GM13976 (cell line): ENCODE results near the gene SLC9A1.

Experiments
- DNase-seq: peaks from one replicate; pipeline ENCODE4 v3.0.0; 2012; ENCODE audit warnings: low spot score
- in situ Hi-C: fragments of 300-500 bp; cut with MboI; formaldehyde crosslinking; loops from one replicate; pipeline ENCODE4 v1.12.0; 2022; ENCODE audit warnings: low sequenced_read_pairs, mixed read lengths, inconsistent platforms; ENCODE audit not compliant: unreplicated experiment
- TF ChIP-seq, protein P1 (sequence below): IDR thresholded peaks from 2 replicates; pipeline ENCODE4 v1.5.1; 2012; ENCODE audit warnings: borderline replicate concordance, mild to moderate bottlenecking; ENCODE audit not compliant: insufficient read depth; ENCODE audit errors: extremely low read depth, missing control alignments, control extremely low read depth

SLC9A1 gene

DNA sequence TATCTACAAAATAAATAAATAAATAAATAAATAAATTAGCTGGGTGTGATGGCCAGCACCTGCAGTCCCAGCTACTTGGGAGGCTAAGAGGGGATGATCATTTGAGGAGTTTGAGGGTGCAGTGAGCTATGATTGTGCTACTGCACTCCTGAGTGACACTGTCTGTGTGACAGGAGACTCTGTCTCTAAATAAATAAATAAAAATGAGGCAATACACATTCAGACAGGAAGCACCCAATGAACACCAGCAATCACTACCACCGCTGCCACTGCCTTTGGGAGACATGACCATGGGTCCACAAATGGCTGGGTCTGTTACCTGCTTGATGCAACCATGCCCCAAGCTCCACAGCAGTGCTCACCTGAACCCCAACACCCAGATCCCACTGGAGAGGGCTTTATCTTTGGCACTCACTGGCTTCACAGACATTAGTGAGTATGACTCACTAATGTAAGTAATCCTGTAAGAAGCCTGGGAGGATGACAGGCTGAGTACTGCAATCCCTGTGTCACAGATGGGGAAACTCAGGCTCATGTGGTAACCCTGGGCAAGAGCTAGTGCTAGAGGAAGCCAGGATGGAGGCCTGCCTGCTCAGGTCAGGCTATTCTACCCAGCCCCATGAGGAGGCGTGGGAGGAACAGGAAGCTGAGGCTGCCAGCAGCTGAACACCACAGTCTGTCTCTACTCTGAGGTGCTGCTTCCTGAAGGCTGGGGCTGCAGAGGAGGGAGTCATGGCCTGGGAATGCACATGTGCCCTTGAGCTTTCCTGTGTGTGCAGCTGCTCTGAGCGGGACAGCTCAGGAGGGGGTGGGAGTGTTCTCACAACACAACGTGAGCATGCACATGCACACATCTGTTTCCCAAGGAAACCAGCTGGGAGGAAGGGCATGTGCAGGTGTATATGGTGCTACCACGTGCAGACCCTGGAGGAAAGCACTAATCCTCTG lies 43.0 kb downstream of the SLC9A1 start:
- peak; percentile 89 for DNase-seq
- TF ChIP-seq, protein P1, sequence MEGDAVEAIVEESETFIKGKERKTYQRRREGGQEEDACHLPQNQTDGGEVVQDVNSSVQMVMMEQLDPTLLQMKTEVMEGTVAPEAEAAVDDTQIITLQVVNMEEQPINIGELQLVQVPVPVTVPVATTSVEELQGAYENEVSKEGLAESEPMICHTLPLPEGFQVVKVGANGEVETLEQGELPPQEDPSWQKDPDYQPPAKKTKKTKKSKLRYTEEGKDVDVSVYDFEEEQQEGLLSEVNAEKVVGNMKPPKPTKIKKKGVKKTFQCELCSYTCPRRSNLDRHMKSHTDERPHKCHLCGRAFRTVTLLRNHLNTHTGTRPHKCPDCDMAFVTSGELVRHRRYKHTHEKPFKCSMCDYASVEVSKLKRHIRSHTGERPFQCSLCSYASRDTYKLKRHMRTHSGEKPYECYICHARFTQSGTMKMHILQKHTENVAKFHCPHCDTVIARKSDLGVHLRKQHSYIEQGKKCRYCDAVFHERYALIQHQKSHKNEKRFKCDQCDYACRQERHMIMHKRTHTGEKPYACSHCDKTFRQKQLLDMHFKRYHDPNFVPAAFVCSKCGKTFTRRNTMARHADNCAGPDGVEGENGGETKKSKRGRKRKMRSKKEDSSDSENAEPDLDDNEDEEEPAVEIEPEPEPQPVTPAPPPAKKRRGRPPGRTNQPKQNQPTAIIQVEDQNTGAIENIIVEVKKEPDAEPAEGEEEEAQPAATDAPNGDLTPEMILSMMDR = peak; percentile 47
- in situ Hi-C loops = no loop called here

DNA sequence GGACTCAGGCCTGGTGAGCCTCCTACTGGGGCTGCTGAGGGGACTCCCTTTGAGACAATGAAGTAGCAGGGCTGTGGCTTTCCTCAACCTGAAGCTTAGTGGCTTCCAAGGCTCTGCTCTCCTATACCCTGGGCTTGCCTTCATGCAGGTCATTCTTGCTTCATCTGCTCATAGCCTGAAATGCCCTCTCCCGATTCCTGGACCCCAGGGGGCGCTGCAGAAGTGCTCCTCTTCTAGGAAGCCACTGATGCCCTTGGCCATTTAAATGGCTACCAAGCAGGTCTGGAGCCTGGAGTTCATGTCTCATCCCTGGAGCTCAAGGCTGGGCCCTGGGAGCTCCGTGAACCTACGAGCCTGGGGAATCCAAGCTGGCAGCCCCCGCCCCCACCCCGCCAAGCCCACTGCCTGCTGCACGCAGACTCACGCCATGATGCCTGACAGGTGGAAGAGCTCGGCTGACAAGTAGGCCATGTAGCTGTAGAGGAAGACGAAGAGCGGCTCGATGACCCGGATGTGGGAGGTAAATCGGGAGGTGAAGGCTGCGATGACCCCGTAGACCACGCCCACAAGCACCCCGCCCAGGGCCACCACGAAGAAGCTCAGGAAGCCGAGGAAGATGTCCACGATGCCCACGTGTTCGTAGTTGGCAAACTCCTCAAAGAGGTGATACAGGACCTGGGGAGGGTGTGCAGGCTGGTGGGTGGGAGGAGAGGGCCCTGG lies 45.7 kb downstream of the SLC9A1 start:
- TF ChIP-seq, protein P1 = peak; percentile 18
- in situ Hi-C loops = loop anchor here (10.0 kb wide), 1 partner anchor 86 kb away; no protein-coding TSS in a partner anchor
- DNase-seq = no peak

DNA sequence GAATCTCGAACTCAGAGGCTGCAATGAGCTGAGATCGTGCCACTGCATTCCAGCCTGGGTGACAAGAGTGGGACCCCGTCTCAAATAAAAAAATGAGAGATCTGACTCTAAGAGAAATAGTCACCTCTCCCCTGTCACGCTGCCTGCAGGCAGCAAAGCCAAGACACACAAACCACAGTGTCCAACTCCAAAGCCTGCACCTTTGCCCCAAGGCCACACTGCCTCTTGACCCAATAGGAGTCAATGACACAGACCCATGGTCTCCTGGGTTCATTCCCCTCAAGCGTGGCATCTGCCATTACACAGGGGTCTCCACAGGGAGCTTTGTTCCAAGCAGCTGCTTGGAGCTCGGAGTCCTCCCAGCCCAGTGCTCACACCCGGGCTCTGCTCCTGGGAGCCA lies 46.3 kb downstream of the SLC9A1 start:
- in situ Hi-C loops = loop anchor here (10.0 kb wide), 1 partner anchor 86 kb away; no protein-coding TSS in a partner anchor
- DNase-seq = no peak
- TF ChIP-seq, protein P1 = no peak

DNA sequence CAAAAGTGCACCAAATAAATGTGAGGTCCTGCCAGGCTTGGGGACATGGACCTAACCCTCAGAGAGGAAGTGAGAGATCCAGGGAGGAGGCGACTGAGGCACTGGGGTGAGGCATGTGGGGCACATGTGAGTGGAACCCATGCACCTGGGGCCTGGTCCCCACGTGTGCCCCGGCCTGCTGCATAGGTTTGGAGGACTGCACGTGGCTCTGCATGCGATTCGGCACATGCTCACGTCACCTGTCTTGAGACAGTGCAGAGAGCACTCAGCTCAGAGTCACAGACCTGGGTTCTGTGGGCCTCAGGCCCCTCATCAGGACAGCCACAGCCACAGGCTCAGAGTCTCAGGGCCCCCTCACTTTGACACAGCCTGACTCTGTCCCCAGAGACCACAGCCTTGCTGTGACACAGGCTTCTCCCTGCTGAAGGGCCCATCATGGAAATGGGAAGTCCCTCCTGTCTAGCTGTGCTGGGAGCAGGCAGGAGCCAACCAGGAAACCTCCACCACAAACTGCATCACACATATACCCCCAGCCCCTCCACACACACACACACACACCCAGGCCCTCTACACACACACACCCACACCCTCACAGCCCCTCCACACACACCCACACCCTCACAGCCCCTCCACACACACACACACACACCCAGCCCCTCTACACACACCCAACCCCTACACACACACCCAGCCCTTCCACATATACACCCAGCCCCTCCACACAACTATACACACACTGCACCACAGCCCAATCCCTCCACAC lies 48.2 kb downstream of the SLC9A1 start:
- TF ChIP-seq, protein P1 = no peak
- in situ Hi-C loops = loop anchor here (10.0 kb wide), 1 partner anchor 88 kb away; no protein-coding TSS in a partner anchor
- peak; percentile 60 for DNase-seq

DNA sequence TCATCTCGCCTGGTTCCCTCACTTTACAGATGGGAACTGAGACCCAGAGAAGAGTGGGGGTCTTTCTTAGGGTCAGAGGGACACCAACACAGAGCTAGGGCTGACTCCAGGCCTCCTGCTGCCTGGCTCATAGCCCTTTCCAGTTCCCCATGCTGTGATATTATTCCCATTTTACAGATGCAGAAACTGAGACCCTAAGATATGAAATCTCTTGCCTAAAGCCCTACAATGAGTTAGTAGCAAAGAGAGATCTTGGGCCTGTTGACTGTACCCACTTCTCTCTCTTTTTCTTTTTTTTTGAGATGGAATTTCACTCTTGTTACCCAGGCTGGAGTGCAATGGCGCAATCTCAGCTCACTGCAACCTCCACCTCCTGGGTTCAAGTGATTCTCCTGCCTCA lies 49.9 kb downstream of the SLC9A1 start:
- DNase-seq = no peak
- in situ Hi-C loops = loop anchor here (10.0 kb wide), 1 partner anchor 90 kb away; no protein-coding TSS in a partner anchor
- TF ChIP-seq, protein P1 = no peak

DNA sequence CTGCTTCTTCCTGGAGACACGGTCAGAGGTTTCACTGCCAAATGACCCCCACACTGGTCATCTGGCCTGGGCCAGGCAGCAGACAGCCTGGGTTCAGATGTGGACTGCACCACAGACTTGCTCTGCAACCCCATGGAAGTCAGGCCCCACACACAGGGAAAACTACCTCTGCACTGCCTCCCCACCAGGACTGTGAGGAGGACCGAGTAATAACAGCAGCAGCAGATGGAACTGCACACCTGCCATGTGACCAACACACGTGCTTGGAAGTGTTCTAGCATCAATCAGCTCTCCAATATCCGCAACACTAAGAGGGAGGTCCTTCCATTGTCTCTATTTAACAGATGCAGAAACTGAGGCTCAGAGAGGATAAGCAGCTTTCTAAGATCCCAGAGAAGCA lies 51.4 kb downstream of the SLC9A1 start:
- in situ Hi-C loops = loop anchor here (5.0 to 10.0 kb wide), 2 partner anchors 91 to 179 kb away; no protein-coding TSS in a partner anchor
- DNase-seq = no peak
- TF ChIP-seq, protein P1 = no peak
